Smooth muscle cell (in vitro differentiated cells): Measurements from ENCODE around the gene MYO9A. TPM values are rescaled to one million over a fixed set of nuclear protein-coding genes. Genes with fewer than 3 reads are reported as not detected.

ENCODE experiments used
- DNase-seq: peaks from one replicate; lab custom pipeline; 2025; ENCODE audit not compliant: unreplicated experiment; lab: John Stamatoyannopoulos, UW
- H2AFZ ChIP-seq: fragments of 200-600 bp; sonication (generic); 2 replicates; pipeline ENCODE4 v1.6.0; 2016; ENCODE audit warnings: antibody characterized with exemption, low read depth, mild to moderate bottlenecking
- H3F3A ChIP-seq: fragments of 200-600 bp; sonication (generic); 2 replicates; pipeline ENCODE4 v1.6.0; 2017; ENCODE audit warnings: antibody characterized with exemption, low read depth
- H3K27ac ChIP-seq: fragments of 200-600 bp; sonication (generic); 2 replicates; pipeline ENCODE4 v1.5.1; 2016; ENCODE audit warnings: low read depth, mild to moderate bottlenecking
- H3K27me3 ChIP-seq: fragments of 200-600 bp; sonication (generic); 2 replicates; pipeline ENCODE4 v1.6.1; 2016; ENCODE audit warnings: low read depth, mild to moderate bottlenecking
- H3K36me3 ChIP-seq: fragments of 200-600 bp; sonication (generic); 2 replicates; pipeline ENCODE4 v1.5.1; 2016; ENCODE audit warnings: low read depth
- H3K4me1 ChIP-seq: fragments of 200-600 bp; sonication (generic); 2 replicates; pipeline ENCODE4 v1.5.1; 2016; ENCODE audit warnings: low read depth
- H3K4me2 ChIP-seq: fragments of 200-600 bp; sonication (generic); 2 replicates; pipeline ENCODE4 v1.6.0; 2016; ENCODE audit warnings: mild to moderate bottlenecking
- H3K4me3 ChIP-seq: fragments of 200-600 bp; sonication (generic); 2 replicates; pipeline ENCODE4 v1.5.1; 2016; ENCODE audit warnings: mild to moderate bottlenecking
- H3K79me2 ChIP-seq: fragments of 200-600 bp; sonication (generic); 2 replicates; pipeline ENCODE4 v1.6.0; 2016; ENCODE audit warnings: low read depth, mild to moderate bottlenecking
- H3K9ac ChIP-seq: fragments of 200-600 bp; sonication (generic); 2 replicates; pipeline ENCODE4 v1.6.0; 2016; ENCODE audit warnings: low read depth
- H3K9me3 ChIP-seq: fragments of 200-600 bp; sonication (generic); replicated peaks from 2 replicates; pipeline ENCODE4 v1.5.1; 2016; ENCODE audit warnings: low read depth
- H4K20me1 ChIP-seq: fragments of 200-600 bp; sonication (generic); 2 replicates; pipeline ENCODE4 v1.6.0; 2016; ENCODE audit warnings: low read depth
- WGBS: methylation state at CpG from one replicate; pipeline ENCODE4 v1.1.7; 2016; ENCODE audit warnings: low lambda C conversion rate; 5-methylcytosine and 5-hydroxymethylcytosine counted together
- polyA plus RNA-seq: library from polyadenylated mRNA; unstranded; fragments of >200 nt; fragmentation: Nextera tagmentation; extraction: Ambion mirVana; gene quantifications from 2 replicates; pipeline ENCODE4 v1.2.1, GENCODE V29; 2016
- total RNA-seq: library from RNA; depleted of rRNA; stranded (reverse); fragments of >200 nt; gene quantifications from 2 replicates; pipeline ENCODE4 v1.2.3, GENCODE V29; 2014
- TF ChIP-seq, protein P1 (sequence below): fragments of 200-600 bp; sonication (generic); IDR thresholded peaks from 2 replicates; pipeline ENCODE4 v1.5.1; 2017; ENCODE audit warnings: borderline replicate concordance, mild to moderate bottlenecking, antibody characterized with exemption; ENCODE audit not compliant: insufficient read depth, poor library complexity, severe bottlenecking

Gene MYO9A
- total and polyA plus RNA-seq, 2 experiments from 2014 or later, result 10.7 to 36.9 TPM

DNA sequence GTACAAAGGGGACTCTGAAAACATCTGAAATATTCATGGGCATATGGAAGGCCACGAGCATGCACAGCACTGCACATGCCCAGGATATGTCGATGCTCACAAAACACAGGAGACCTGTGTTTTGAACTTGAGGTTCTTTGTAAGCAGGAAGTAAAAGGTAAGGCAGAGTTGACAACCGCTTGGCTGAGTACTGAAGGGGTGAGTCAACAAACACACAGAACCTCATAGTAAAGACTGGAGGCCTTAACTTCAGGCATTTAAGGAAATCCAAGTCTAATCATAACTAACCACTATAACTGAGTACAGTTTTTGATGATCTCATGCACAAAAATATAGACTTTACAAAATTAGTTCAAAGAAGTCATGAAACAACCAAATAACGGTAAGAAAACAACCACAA, 80.6 kb downstream of the MYO9A start:
- no peaks in the 10 kb centered on the region for H3K36me3 ChIP-seq
- H4K20me1 ChIP-seq, result peaks cover 26% of the 10 kb centered on the region
- H3K27me3 ChIP-seq, result no peaks in the 10 kb centered on the region
- H3K4me1 ChIP-seq, result no peaks in the 10 kb centered on the region
- H3F3A ChIP-seq, result no peaks in the 10 kb centered on the region
- no peak overlapping the region for H3K4me2 ChIP-seq
- peaks cover 38% of the 10 kb centered on the region for H3K79me2 ChIP-seq
- peaks cover 2% of the 10 kb centered on the region for H3K9me3 ChIP-seq
- H3K4me3 ChIP-seq, result no peak overlapping the region
- TF ChIP-seq, protein P1, sequence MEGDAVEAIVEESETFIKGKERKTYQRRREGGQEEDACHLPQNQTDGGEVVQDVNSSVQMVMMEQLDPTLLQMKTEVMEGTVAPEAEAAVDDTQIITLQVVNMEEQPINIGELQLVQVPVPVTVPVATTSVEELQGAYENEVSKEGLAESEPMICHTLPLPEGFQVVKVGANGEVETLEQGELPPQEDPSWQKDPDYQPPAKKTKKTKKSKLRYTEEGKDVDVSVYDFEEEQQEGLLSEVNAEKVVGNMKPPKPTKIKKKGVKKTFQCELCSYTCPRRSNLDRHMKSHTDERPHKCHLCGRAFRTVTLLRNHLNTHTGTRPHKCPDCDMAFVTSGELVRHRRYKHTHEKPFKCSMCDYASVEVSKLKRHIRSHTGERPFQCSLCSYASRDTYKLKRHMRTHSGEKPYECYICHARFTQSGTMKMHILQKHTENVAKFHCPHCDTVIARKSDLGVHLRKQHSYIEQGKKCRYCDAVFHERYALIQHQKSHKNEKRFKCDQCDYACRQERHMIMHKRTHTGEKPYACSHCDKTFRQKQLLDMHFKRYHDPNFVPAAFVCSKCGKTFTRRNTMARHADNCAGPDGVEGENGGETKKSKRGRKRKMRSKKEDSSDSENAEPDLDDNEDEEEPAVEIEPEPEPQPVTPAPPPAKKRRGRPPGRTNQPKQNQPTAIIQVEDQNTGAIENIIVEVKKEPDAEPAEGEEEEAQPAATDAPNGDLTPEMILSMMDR, result no peak
- no peak overlapping the region for H2AFZ ChIP-seq
- H3K9ac ChIP-seq, result no peak overlapping the region
- 97% methylated on average over 4 of the region's 4 CpGs for WGBS
- no peak for DNase-seq
- no peak overlapping the region for H3K27ac ChIP-seq

DNA sequence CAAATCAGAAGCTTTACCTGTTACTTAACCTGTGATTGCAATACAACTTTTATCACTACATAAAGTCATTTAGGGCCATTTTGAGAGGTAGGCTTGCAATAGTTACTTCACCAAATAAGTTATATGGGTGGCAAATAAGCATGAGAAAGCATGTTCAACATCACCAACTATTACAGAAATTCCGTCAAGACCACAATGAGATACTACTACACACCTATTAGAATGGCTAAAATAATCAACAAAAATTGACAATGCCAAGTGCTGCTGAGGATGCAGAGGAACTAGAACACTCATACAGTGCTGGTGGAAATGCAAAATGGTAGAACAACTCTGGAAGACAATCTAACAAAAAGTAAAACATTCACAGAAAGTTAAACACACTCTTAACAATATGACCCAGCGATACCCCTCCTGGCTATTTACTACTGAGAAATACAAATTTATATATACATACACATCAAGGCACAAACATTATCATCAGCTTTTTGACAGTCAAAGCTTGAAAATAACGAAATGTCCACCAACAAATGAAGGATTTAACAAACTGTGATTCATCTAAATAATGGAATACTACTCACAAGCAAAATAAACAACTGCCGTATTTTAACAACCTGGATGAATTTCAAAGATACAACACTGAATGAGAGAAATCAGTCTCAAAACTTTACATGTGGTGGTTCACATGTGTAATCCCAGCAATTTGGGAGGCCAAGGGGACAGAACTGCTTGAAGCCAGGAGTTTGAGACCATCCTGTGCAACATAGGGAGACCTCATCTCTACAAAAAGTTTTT, 82.9 kb downstream of the MYO9A start:
- Histone ChIP-seq H3K27ac (no peak overlapping the region), H3K4me1 (no peaks in the 10 kb centered on the region), H3K9ac (no peak overlapping the region), H3K9me3 (peaks cover 2% of the 10 kb centered on the region), H2AFZ (no peak overlapping the region), H3K36me3 (no peaks in the 10 kb centered on the region), H3F3A (no peaks in the 10 kb centered on the region), H3K4me2 (no peak overlapping the region), H3K79me2 (peaks cover 41% of the 10 kb centered on the region), H4K20me1 (peaks cover 17% of the 10 kb centered on the region), H3K4me3 (no peak overlapping the region), H3K27me3 (no peaks in the 10 kb centered on the region)
- DNase-seq, result no peak
- TF ChIP-seq, protein P1, result no peak
- 88% methylated on average over 4 of the region's 4 CpGs for WGBS

DNA sequence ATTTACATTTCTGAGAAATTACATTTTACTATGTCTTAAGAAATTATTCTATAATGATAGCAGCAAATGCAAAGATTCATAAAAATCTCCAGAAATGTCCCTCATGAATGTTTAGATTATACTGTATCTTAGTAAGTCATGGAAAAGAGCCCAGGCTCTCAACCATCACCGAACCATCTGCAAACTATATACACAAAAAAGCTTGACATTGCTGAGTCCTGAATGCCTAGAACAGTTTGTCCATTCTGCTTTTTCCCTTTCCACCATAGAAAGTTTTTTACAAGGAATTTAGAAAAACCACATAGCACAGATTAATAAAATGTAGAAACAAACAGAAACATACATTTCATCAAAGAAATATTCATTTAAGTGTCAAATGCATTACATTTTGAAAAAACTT, 83.6 kb downstream of the MYO9A start:
- Histone ChIP-seq H3K9me3 (peaks cover 2% of the 10 kb centered on the region), H3K27ac (no peak overlapping the region), H3K79me2 (peaks cover 37% of the 10 kb centered on the region), H4K20me1 (peaks cover 24% of the 10 kb centered on the region), H2AFZ (no peak overlapping the region), H3K4me1 (no peaks in the 10 kb centered on the region), H3K27me3 (no peaks in the 10 kb centered on the region), H3K9ac (no peak overlapping the region), H3K4me2 (no peak overlapping the region), H3K4me3 (no peak overlapping the region), H3K36me3 (no peaks in the 10 kb centered on the region), H3F3A (no peaks in the 10 kb centered on the region)
- DNase-seq, result no peak
- TF ChIP-seq, protein P1, result no peak
- WGBS, result 85% methylated on average over 1 of the region's 1 CpG

DNA sequence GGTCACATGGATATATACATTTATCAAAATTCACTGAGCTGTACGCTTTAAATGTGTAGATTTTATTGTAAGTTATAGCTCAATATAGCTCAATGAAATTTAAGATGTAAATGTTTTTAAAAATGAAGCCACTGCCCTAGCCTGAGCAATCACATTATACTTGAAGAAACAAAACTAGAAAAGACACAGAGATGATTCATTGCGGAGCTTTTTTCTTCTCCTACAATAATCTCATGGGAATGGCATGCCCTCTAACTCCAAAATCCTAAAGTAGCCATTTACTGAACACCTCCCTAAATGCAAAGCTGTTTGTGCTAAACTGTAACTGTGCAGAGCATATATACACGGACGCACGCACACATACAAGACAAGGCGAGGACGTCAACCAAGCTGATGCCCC, 84.2 kb downstream of the MYO9A start:
- H4K20me1 ChIP-seq, result peaks cover 25% of the 10 kb centered on the region
- peaks cover 32% of the 10 kb centered on the region for H3K79me2 ChIP-seq
- 91% methylated on average over 7 of the region's 7 CpGs for WGBS
- TF ChIP-seq, protein P1, result no peak
- no peak for DNase-seq
- H3K4me2 ChIP-seq, result no peak overlapping the region
- H3K4me3 ChIP-seq, result no peak overlapping the region
- no peaks in the 10 kb centered on the region for H3K36me3 ChIP-seq
- H3K27me3 ChIP-seq, result no peaks in the 10 kb centered on the region
- H3K4me1 ChIP-seq, result no peaks in the 10 kb centered on the region
- H3K27ac ChIP-seq, result no peak overlapping the region
- no peaks in the 10 kb centered on the region for H3F3A ChIP-seq
- H3K9me3 ChIP-seq, result peaks cover 2% of the 10 kb centered on the region
- H3K9ac ChIP-seq, result no peak overlapping the region
- no peak overlapping the region for H2AFZ ChIP-seq
